Astrocyte (in vitro differentiated cells and primary cell): ENCODE measurements around the gene SNCG. TPM values are rescaled to one million over a fixed set of nuclear protein-coding genes. Genes with fewer than 3 reads are reported as not detected.

ENCODE experiments used
- DNase-seq: peaks from one replicate; pipeline ENCODE4 v3.0.0-alpha.2; 2010; ENCODE audit warnings: low read depth
- FAIRE-seq: peaks from 2 replicates; lab custom pipeline; 2011; peaks lifted over from hg19 to GRCh38; lab: Jason Lieb, UNC
- H2AFZ ChIP-seq: 2 replicates; pipeline ENCODE4 v1.6.0; 2012; ENCODE audit warnings: low read depth, low read length, inconsistent platforms
- H3K27ac ChIP-seq: 2 replicates; pipeline ENCODE4 v1.5.1; 2011; ENCODE audit warnings: low read depth, low read length, inconsistent platforms
- H3K27me3 ChIP-seq: 2 replicates; pipeline ENCODE4 v1.6.0; 2011; ENCODE audit warnings: low read length, inconsistent platforms; ENCODE audit not compliant: insufficient read depth
- H3K36me3 ChIP-seq: 2 replicates; pipeline ENCODE4 v1.5.1; 2011; ENCODE audit warnings: low read length, inconsistent platforms; ENCODE audit not compliant: insufficient read depth
- H3K4me1 ChIP-seq: 2 replicates; pipeline ENCODE4 v1.5.1; 2011; ENCODE audit warnings: low read length, inconsistent platforms; ENCODE audit not compliant: insufficient read depth
- H3K4me2 ChIP-seq: 2 replicates; pipeline ENCODE4 v1.6.0; 2012; ENCODE audit warnings: low read length, inconsistent platforms
- H3K4me3 ChIP-seq: 2 replicates; pipeline ENCODE4 v1.5.1; 2011; ENCODE audit warnings: low read depth, mild to moderate bottlenecking, low read length, inconsistent platforms; ENCODE audit not compliant: insufficient read depth
- H3K79me2 ChIP-seq: 2 replicates; pipeline ENCODE4 v1.6.0; 2012; ENCODE audit warnings: mild to moderate bottlenecking, low read length, inconsistent platforms; ENCODE audit not compliant: insufficient read depth
- H3K9ac ChIP-seq: 2 replicates; pipeline ENCODE4 v1.6.0; 2012; ENCODE audit warnings: mild to moderate bottlenecking, low read length, inconsistent platforms
- H3K9me3 ChIP-seq: 2 replicates; pipeline ENCODE4 v1.5.1; 2012; ENCODE audit warnings: low read depth, mild to moderate bottlenecking, low read length, inconsistent platforms; ENCODE audit not compliant: insufficient read depth
- H4K20me1 ChIP-seq: 2 replicates; pipeline ENCODE4 v1.6.0; 2012; ENCODE audit warnings: low read length, inconsistent platforms; ENCODE audit not compliant: insufficient read depth
- H3K27ac Mint-ChIP-seq: one replicate; pipeline ENCODE4 v1.8.0; 2021; ENCODE audit warnings: mild to moderate bottlenecking, mixed read lengths; ENCODE audit not compliant: unreplicated experiment
- H3K27me3 Mint-ChIP-seq: one replicate; pipeline ENCODE4 v1.8.0; 2021; ENCODE audit warnings: low read depth, mixed read lengths; ENCODE audit not compliant: unreplicated experiment
- H3K36me3 Mint-ChIP-seq: one replicate; pipeline ENCODE4 v1.8.0; 2021; ENCODE audit warnings: low read depth, mixed read lengths; ENCODE audit not compliant: unreplicated experiment
- H3K4me1 Mint-ChIP-seq: one replicate; pipeline ENCODE4 v1.8.0; 2021; ENCODE audit warnings: low read depth, mixed read lengths; ENCODE audit not compliant: unreplicated experiment
- H3K4me3 Mint-ChIP-seq: one replicate; pipeline ENCODE4 v1.8.0; 2021; ENCODE audit warnings: mild to moderate bottlenecking, moderate library complexity, mixed read lengths; ENCODE audit not compliant: unreplicated experiment
- H3K9me3 Mint-ChIP-seq: one replicate; pipeline ENCODE4 v1.8.0; 2021; ENCODE audit warnings: mild to moderate bottlenecking, mixed read lengths; ENCODE audit not compliant: unreplicated experiment
- EZH2 ChIP-seq: IDR thresholded peaks from 2 replicates; pipeline ENCODE4 v1.6.1; 2012; ENCODE audit warnings: mild to moderate bottlenecking, low read length, inconsistent platforms; ENCODE audit not compliant: insufficient read depth
- total RNA-seq: library from RNA; stranded (reverse); gene quantifications from 2 replicates; pipeline ENCODE4 v1.2.1, GENCODE V29; 2021
- TF ChIP-seq, protein P1 (sequence below): IDR thresholded peaks from 2 replicates; pipeline ENCODE4 v1.5.1; 2011; ENCODE audit warnings: low read depth, mild to moderate bottlenecking, inconsistent platforms, low read length, moderate library complexity; ENCODE audit not compliant: insufficient read depth

The SNCG gene
- total RNA-seq, 1 donor from 2014 or later: 3.0 TPM

DNA sequence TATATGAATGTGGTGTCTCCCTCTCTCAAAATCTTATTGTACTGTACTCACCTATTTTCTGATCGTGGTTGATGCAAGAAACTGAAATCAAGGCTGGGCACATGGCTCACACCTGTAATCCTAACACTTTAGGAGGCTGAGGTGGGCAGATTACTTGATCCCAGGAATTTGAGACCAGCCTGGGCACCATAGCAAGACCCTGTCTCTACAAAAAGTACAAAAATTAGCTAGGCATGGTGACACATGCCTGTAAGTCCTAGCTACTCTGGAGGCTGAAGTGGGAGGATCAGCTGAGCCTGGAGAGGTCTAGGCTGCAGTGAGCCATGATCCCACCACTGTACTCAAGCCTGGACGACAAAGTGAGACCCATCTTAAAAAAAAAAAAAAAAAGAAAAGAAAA is 17.0 kb upstream of the SNCG start:
- H3K27me3 ChIP-seq: no peaks in the 10 kb centered on the region
- H3K36me3 Mint-ChIP-seq: peaks cover 3% of the 10 kb centered on the region
- H3K27ac Mint-ChIP-seq: no peak overlapping the region
- H4K20me1 ChIP-seq: no peaks in the 10 kb centered on the region
- TF ChIP-seq, protein P1, sequence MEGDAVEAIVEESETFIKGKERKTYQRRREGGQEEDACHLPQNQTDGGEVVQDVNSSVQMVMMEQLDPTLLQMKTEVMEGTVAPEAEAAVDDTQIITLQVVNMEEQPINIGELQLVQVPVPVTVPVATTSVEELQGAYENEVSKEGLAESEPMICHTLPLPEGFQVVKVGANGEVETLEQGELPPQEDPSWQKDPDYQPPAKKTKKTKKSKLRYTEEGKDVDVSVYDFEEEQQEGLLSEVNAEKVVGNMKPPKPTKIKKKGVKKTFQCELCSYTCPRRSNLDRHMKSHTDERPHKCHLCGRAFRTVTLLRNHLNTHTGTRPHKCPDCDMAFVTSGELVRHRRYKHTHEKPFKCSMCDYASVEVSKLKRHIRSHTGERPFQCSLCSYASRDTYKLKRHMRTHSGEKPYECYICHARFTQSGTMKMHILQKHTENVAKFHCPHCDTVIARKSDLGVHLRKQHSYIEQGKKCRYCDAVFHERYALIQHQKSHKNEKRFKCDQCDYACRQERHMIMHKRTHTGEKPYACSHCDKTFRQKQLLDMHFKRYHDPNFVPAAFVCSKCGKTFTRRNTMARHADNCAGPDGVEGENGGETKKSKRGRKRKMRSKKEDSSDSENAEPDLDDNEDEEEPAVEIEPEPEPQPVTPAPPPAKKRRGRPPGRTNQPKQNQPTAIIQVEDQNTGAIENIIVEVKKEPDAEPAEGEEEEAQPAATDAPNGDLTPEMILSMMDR: no peak
- no peak for TF ChIP-seq EZH2
- no peaks in the 10 kb centered on the region for H3K9me3 Mint-ChIP-seq
- peaks cover 13% of the 10 kb centered on the region for H3K4me1 ChIP-seq
- FAIRE-seq (no peak), DNase-seq (no peak)
- H2AFZ ChIP-seq: no peak overlapping the region
- no peaks in the 10 kb centered on the region for H3K79me2 ChIP-seq
- H3K4me2 ChIP-seq: no peak overlapping the region
- peaks cover 11% of the 10 kb centered on the region for H3K27me3 Mint-ChIP-seq
- H3K27ac ChIP-seq: no peak overlapping the region
- no peaks in the 10 kb centered on the region for H3K36me3 ChIP-seq
- H3K9me3 ChIP-seq: no peaks in the 10 kb centered on the region
- H3K4me3 Mint-ChIP-seq: no peak overlapping the region
- H3K4me3 ChIP-seq: no peak overlapping the region
- H3K4me1 Mint-ChIP-seq: peaks cover 14% of the 10 kb centered on the region
- H3K9ac ChIP-seq: no peak overlapping the region

DNA sequence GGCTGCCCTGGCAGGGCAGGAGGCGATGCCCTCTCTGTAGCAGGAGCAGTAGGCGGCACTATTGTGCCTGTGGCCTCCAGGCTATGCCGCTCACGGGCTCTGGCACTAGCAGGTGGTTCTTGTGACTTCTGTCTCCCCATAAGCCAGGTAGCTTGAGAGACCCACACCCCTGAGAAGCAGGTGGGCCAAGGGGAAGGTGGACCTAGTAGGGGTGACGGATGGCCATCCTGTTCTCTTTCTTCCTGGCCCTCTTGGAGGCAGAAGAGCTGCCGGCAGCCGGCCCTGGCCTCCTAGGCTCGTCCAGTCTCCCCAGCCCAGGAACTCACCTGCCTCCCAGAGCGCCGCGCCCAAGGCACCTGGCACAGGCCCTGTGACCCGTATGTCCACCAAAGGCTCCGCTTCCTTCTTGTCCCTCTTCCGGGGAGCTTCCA is 16.4 kb upstream of the SNCG start:
- Histone ChIP-seq H3K4me2 (no peak overlapping the region), H4K20me1 (no peaks in the 10 kb centered on the region), H3K4me1 (peaks cover 9% of the 10 kb centered on the region), H3K9ac (no peak overlapping the region), H3K27me3 (peaks cover 4% of the 10 kb centered on the region), H3K36me3 (no peaks in the 10 kb centered on the region), H2AFZ (peak overlapping the region; percentile 26), H3K27ac (no peak overlapping the region), H3K9me3 (no peaks in the 10 kb centered on the region), H3K79me2 (no peaks in the 10 kb centered on the region), H3K4me3 (no peak overlapping the region)
- no peak for FAIRE-seq
- no peaks in the 10 kb centered on the region for H3K9me3 Mint-ChIP-seq
- no peak for TF ChIP-seq EZH2
- TF ChIP-seq, protein P1: no peak
- peaks cover 17% of the 10 kb centered on the region for H3K27me3 Mint-ChIP-seq
- no peak overlapping the region for H3K4me3 Mint-ChIP-seq
- H3K4me1 Mint-ChIP-seq: peaks cover 9% of the 10 kb centered on the region
- H3K27ac Mint-ChIP-seq: no peak overlapping the region
- no peak for DNase-seq
- peaks cover 3% of the 10 kb centered on the region for H3K36me3 Mint-ChIP-seq

DNA sequence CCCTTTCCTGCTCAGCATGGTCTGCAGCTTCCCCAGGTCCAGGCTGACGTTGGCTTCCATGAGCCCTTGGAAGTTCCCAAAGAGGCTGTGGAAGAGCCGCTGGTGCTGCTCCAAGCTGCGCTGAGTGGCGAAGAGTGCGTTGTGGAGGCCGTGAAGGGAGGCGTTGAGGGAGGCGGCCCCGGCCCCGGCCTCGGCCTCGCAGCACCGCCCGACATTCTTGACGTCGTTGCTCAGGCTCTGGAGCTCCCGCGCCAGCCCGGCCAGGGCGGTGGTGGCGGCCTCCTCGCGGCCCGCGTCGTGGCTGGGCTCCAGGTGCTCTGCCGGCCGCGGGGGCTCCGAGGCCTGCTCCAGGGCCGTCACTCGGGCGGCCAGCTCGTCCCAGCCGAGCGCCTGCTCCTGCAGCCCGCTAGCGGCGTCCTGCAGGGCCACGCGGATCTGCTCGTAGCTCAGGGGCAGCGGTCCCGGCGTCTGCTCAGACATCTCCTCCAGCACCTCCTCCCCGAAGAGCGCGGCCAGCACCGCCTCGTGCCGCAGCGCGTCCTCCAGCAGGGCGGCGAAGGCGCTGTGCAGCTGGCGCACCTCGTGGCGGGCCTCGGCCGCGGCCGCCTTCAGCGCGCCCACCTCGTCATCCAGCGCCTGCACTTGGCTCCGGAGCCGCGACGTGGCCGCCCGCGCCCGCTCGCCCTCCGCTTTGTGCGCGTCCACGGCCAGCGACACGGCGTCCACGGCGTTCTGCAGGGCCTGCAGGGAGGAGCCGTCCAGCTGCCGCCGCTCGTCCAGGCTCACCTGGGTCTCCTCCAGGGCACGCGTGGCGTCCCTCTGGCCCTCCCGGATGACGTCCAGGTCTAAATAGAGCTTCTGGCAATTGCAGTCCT is 15.7 kb upstream of the SNCG start:
- H3K36me3 Mint-ChIP-seq: peaks cover 3% of the 10 kb centered on the region
- Histone ChIP-seq H3K79me2 (no peaks in the 10 kb centered on the region), H3K27ac (no peak overlapping the region), H3K9ac (no peak overlapping the region), H3K4me1 (peaks cover 3% of the 10 kb centered on the region), H2AFZ (peak overlapping the region; percentile 26), H3K4me3 (no peak overlapping the region), H3K27me3 (peaks cover 5% of the 10 kb centered on the region), H3K4me2 (no peak overlapping the region), H4K20me1 (no peaks in the 10 kb centered on the region), H3K9me3 (no peaks in the 10 kb centered on the region), H3K36me3 (no peaks in the 10 kb centered on the region)
- FAIRE-seq (no peak), DNase-seq (no peak)
- no peak for TF ChIP-seq EZH2
- TF ChIP-seq, protein P1: no peak
- H3K4me3 Mint-ChIP-seq: no peak overlapping the region
- no peak overlapping the region for H3K27ac Mint-ChIP-seq
- H3K4me1 Mint-ChIP-seq: peaks cover 4% of the 10 kb centered on the region
- H3K27me3 Mint-ChIP-seq: peaks cover 21% of the 10 kb centered on the region
- no peaks in the 10 kb centered on the region for H3K9me3 Mint-ChIP-seq
